Peyer's patch (tissue), 4 donors: ENCODE data around the gene SPINDOC. TPM values are rescaled to one million over a fixed set of nuclear protein-coding genes. Genes with fewer than 3 reads are reported as not detected.
"Not testable (repeated sequence)": the region's sequence is repeated elsewhere in the genome, so short reads cannot be mapped to it uniquely, and the experiment has no call there.

ENCODE experiments used
- DNase-seq, 3 donors: peaks; one replicate each; pipeline ENCODE4 v3.0.0-alpha.2; 2017 to 2019
- H3K27ac ChIP-seq, 4 donors: fragments of 200-600 bp; sonication (generic); one replicate each; pipeline ENCODE4 v1.5.1; 2016 to 2019
- H3K27me3 ChIP-seq, 2 donors: fragments of 200-600 bp; sonication (generic); one replicate each; pipeline ENCODE4 v1.5.1; 2019
- H3K36me3 ChIP-seq, 3 donors: fragments of 200-600 bp; sonication (generic); one replicate each; pipeline ENCODE4 v1.5.1; 2016 to 2019
- H3K4me1 ChIP-seq, 4 donors: fragments of 200-600 bp; sonication (generic); one replicate each; pipeline ENCODE4 v1.5.1; 2016 to 2019
- H3K4me3 ChIP-seq, 4 donors: fragments of 200-600 bp; sonication (generic); 1 replicate in 3 of 4; 2 replicates in 1 of 4; pipeline ENCODE4 v1.5.1; 2016 to 2019; ENCODE audit warnings: mild to moderate bottlenecking in 1 of 4
- H3K9me3 ChIP-seq, 4 donors: fragments of 200-600 bp; sonication (generic); one replicate each; pipeline ENCODE4 v1.5.1; 2016 to 2019; ENCODE audit warnings: mild to moderate bottlenecking in 1 of 4
- POLR2A ChIP-seq, 2 donors: fragments of 450-650 bp; IDR thresholded peaks; one replicate each; pipeline ENCODE4 v1.5.1; 2017; ENCODE audit warnings: antibody characterized with exemption in 2 of 2, mild to moderate bottlenecking in 2 of 2, moderate library complexity in 2 of 2
- total RNA-seq, 4 donors: library from RNA; depleted of rRNA; stranded (reverse); fragments of >200 nt; gene quantifications; one replicate each; pipeline ENCODE4 v1.1.0, GENCODE V29; 2016
- TF ChIP-seq, protein P1 (sequence below), 6 experiments: fragments of 450-650 bp in 4 of 6; fragments of 200-600 bp in 2 of 6; sonication (generic) in 1 of 6; IDR thresholded peaks; one replicate each; pipeline ENCODE4 v1.5.1; 2017 to 2019; ENCODE audit warnings: antibody characterized with exemption in 6 of 6, mild to moderate bottlenecking in 3 of 6, moderate library complexity in 1 of 6

SPINDOC gene
- total RNA-seq, 4 donors from 2014 or later: 3.5 to 15.7 (median 6.4) TPM

DNA sequence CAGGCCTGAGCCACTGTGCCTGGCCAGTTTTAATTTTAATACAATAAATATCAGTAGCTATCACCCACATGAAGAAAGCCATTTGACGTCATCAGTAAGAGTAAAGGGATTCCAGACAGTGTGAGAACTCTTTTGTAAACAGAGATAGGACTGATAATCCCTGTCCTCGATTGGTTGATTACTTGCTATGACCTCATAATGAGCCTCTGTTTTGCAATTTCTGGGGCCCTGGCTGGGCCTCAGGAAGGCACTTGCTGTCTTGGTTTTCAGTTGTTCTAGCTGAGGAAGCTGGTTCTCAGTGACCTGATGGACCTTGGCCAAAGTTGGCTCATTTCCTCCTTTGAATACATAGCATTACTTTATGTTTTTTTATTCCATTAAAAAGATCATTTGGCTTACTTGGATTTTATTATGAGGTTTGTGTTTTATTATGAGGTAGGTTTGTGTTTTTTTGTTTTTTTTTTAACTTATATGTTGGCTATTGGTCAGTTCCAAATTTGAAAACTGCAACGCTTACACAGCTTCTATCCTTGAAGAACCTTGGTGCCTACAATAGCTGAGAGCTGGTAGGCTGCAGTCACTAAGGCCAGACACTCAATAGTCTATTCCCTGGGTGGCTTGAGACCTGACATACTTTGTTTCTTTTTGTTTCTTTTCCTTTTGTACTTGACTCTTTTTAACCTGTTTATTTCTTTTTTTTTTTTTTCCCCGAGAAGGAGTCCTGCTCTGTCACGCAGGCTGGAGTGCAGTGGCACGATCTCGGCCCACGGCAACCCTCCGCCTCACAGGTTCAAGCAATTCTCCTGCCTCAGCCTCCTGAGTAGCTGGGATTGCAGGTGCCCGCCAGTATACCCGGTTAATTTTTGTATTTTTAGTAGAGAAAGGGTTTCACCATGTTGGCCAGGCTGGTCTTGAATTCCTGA, 45.6 kb downstream of the SPINDOC start:
- H3K4me1 ChIP-seq: peaks cover 0 to 45% (median 6%) of the 10 kb centered on the region in 4 donors
- H3K4me3 ChIP-seq: no peak overlapping the region
- peak in 1 of 3 donors; percentile 82 for DNase-seq
- peaks cover 0 to 6% (median 0%) of the 10 kb centered on the region in 3 donors for H3K36me3 ChIP-seq
- H3K9me3 ChIP-seq: no peaks in the 10 kb centered on the region
- peak overlapping the region in 2 of 4 donors; percentile 49 to 68 for H3K27ac ChIP-seq
- TF ChIP-seq, protein P1, sequence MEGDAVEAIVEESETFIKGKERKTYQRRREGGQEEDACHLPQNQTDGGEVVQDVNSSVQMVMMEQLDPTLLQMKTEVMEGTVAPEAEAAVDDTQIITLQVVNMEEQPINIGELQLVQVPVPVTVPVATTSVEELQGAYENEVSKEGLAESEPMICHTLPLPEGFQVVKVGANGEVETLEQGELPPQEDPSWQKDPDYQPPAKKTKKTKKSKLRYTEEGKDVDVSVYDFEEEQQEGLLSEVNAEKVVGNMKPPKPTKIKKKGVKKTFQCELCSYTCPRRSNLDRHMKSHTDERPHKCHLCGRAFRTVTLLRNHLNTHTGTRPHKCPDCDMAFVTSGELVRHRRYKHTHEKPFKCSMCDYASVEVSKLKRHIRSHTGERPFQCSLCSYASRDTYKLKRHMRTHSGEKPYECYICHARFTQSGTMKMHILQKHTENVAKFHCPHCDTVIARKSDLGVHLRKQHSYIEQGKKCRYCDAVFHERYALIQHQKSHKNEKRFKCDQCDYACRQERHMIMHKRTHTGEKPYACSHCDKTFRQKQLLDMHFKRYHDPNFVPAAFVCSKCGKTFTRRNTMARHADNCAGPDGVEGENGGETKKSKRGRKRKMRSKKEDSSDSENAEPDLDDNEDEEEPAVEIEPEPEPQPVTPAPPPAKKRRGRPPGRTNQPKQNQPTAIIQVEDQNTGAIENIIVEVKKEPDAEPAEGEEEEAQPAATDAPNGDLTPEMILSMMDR (IDR thresholded peaks at IDR 0.05): no peak
- TF ChIP-seq POLR2A (IDR thresholded peaks at IDR 0.05): no peak
- H3K27me3 ChIP-seq: no peaks in the 10 kb centered on the region

DNA sequence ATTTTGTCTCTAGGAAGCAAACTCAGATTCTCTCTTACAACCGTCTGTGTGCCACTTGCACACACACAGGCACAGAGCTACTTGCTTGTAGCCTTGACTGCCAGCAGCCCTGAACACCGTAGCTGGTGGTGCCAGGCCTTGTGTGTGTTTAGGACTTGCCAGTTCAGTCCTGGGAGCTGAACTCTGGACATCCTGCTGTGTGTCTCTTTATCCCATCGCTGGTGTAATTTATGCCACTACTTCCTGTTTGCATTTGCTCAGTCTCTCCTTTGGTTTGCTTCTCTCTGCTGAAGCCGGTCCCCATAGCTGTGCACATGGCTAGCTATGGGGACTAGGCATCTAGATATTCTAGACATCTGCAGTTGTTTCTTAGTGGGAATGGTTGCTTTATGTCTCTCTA, 49.7 kb downstream of the SPINDOC start:
- H3K36me3 ChIP-seq: peaks cover 0 to 6% (median 0%) of the 10 kb centered on the region in 3 donors
- TF ChIP-seq, protein P1 (IDR thresholded peaks at IDR 0.05): no peak
- peak overlapping the region in 1 of 4 donors; percentile 19 for H3K4me3 ChIP-seq
- H3K27ac ChIP-seq: peak overlapping the region in 3 of 4 donors; percentile 6 to 66 (median 41)
- H3K4me1 ChIP-seq: peaks cover 0 to 58% (median 10%) of the 10 kb centered on the region in 4 donors
- H3K27me3 ChIP-seq: no peaks in the 10 kb centered on the region
- peak in 2 of 3 donors; percentile 57 to 64 for DNase-seq
- H3K9me3 ChIP-seq: no peaks in the 10 kb centered on the region

DNA sequence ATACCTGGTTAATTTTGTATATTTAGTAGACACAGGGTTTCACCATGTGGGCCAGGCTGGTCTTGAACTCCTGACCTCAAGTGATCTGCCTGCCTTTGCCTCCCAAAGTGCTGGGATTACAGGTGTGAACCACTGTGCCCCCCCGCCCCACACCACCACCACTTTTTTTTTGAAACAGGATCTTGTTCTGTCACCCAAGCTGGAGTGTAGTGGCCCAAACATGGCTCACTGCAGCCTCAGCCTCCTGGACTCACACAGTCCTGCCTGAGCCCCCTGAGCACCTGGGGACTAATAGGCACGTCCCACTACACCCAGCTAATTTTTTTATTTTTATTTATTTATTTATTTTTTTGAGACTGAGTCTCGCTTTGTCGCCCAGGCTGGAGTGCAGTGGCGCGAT, 50.4 kb downstream of the SPINDOC start:
- H3K4me1 ChIP-seq: peaks cover 0 to 58% (median 11%) of the 10 kb centered on the region in 4 donors
- H3K4me3 ChIP-seq, DNase-seq, H3K27me3 ChIP-seq, H3K36me3 ChIP-seq, H3K9me3 ChIP-seq: not testable (repeated sequence)
- peak overlapping the region in 1 of 4 donors; percentile 66 for H3K27ac ChIP-seq

- Histone ChIP-seq H3K4me3 (no peak overlapping the region), H3K27ac (no peak overlapping the region), H3K9me3 (no peaks in the 10 kb centered on the region), H3K27me3 (no peaks in the 10 kb centered on the region), H3K36me3 (peaks cover 0 to under 1% (median 0%) of the 10 kb centered on the region in 3 donors), H3K4me1 (peaks cover 6 to 76% (median 34%) of the 10 kb centered on the region in 4 donors)
- TF ChIP-seq POLR2A (IDR thresholded peaks at IDR 0.05): no peak
- TF ChIP-seq, protein P1 (IDR thresholded peaks at IDR 0.05): no peak
- DNase-seq: peak in 2 of 3 donors; percentile 69 to 88
These were observed 53.0 kb downstream of the SPINDOC start for GRCh38 chr11:63866211-63866610.

GRCh38 chr11:63867511-63867910, 54.3 kb downstream of the SPINDOC start:
- H3K27me3 ChIP-seq: no peaks in the 10 kb centered on the region
- TF ChIP-seq, protein P1 (IDR thresholded peaks at IDR 0.05): no peak
- TF ChIP-seq POLR2A (IDR thresholded peaks at IDR 0.05): no peak
- peak in 1 of 3 donors; percentile 2 for DNase-seq
- no peak overlapping the region for H3K27ac ChIP-seq
- H3K9me3 ChIP-seq: no peaks in the 10 kb centered on the region
- peaks cover 11 to 84% (median 33%) of the 10 kb centered on the region in 4 donors for H3K4me1 ChIP-seq
- H3K4me3 ChIP-seq: no peak overlapping the region
- no peaks in the 10 kb centered on the region for H3K36me3 ChIP-seq
